SK-N-SH (cell line): ENCODE measurements around the gene NAPB. TPM values are rescaled to one million over a fixed set of nuclear protein-coding genes. Genes with fewer than 3 reads are reported as not detected.

Experiments used
- CTCF ChIA-PET: fragments of 300-600, 350-600 bp; formaldehyde crosslinking; extraction: SDS; loops from one replicate; lab custom pipeline; 2021; lab: Yijun Ruan, JAX
- POLR2A ChIA-PET: fragments of 350-600 bp; sonication (Branson Sonifier 250); formaldehyde crosslinking; extraction: SDS; loops from one replicate; lab custom pipeline; 2020; ENCODE audit warnings: antibody characterized with exemption, inconsistent platforms; lab: Yijun Ruan, JAX
- DNase-seq: peaks from one replicate; pipeline ENCODE4 v3.0.0; 2012
- H2AFZ ChIP-seq: fragments of 200-600 bp; sonication (generic); 2 replicates; pipeline ENCODE4 v1.8.1; 2016; ENCODE audit warnings: antibody characterized with exemption, mild to moderate bottlenecking, low read depth
- H3F3A ChIP-seq: fragments of 200-600 bp; sonication (generic); replicated peaks from 2 replicates; pipeline ENCODE3; 2016; ENCODE audit warnings: antibody characterized with exemption, mild to moderate bottlenecking; ENCODE audit not compliant: insufficient read depth
- H3K27ac ChIP-seq, 2 experiments: fragments of 200-500 bp in 1 of 2; fragments of 200-600 bp in 1 of 2; sonication (Bioruptor generic) in 1 of 2; sonication (generic), shearing (Covaris generic) in 1 of 2; 2 replicates each; pipeline versions ENCODE4 v1.5.1 to v1.6.1; 2014 to 2016; ENCODE audit warnings: low read depth in 2 of 2, inconsistent platforms in 1 of 2, low read length in 1 of 2, mild to moderate bottlenecking in 1 of 2, mixed read lengths in 1 of 2
- H3K27me3 ChIP-seq: fragments of 200-600 bp; sonication (generic), shearing (Covaris generic); 2 replicates; pipeline ENCODE4 v1.6.1; 2016; ENCODE audit warnings: mixed run types; ENCODE audit not compliant: insufficient read depth
- H3K36me3 ChIP-seq, 2 experiments: fragments of 200-500 bp in 1 of 2; fragments of 200-600 bp in 1 of 2; sonication (Bioruptor generic) in 1 of 2; sonication (generic) in 1 of 2; replicated peaks in 1 of 2; 2 replicates each; pipeline versions ENCODE3 to v1.5.1; 2014 to 2016; ENCODE audit warnings: low read length in 1 of 2, mild to moderate bottlenecking in 1 of 2; ENCODE audit not compliant: insufficient read depth in 2 of 2, control insufficient read depth in 1 of 2
- H3K4me1 ChIP-seq, 2 experiments: fragments of 200-500 bp in 1 of 2; fragments of 200-600 bp in 1 of 2; sonication (Bioruptor generic) in 1 of 2; sonication (generic), shearing (Covaris generic) in 1 of 2; 2 replicates each; pipeline versions ENCODE4 v1.5.1 to v1.6.1; 2014 to 2016; ENCODE audit warnings: low read depth in 1 of 2, low read length in 1 of 2, mixed run types in 1 of 2; ENCODE audit not compliant: insufficient read depth in 2 of 2, control insufficient read depth in 1 of 2
- H3K4me2 ChIP-seq: fragments of 200-600 bp; sonication (generic), shearing (Covaris generic); 2 replicates; pipeline ENCODE4 v1.6.1; 2017; ENCODE audit warnings: mixed run types
- H3K4me3 ChIP-seq, 2 experiments: fragments of 200-500 bp in 1 of 2; fragments of 200-600 bp in 1 of 2; sonication (Bioruptor generic) in 1 of 2; sonication (generic), shearing (Covaris generic) in 1 of 2; 2 replicates each; pipeline versions ENCODE4 v1.5.1 to v1.8.1; 2014 to 2016; ENCODE audit warnings: low read depth in 2 of 2, inconsistent platforms in 1 of 2, low read length in 1 of 2, mild to moderate bottlenecking in 1 of 2, mixed read lengths in 1 of 2, moderate library complexity in 1 of 2
- H3K79me2 ChIP-seq: fragments of 200-600 bp; sonication (generic); 2 replicates; pipeline ENCODE4 v1.8.1; 2017; ENCODE audit warnings: mild to moderate bottlenecking; ENCODE audit not compliant: insufficient read depth
- H3K9ac ChIP-seq: fragments of 200-600 bp; sonication (generic); 2 replicates; pipeline ENCODE4 v1.6.1; 2017; ENCODE audit warnings: mixed run types
- H3K9me2 ChIP-seq: fragments of 200-600 bp; sonication (generic); 2 replicates; pipeline ENCODE4 v1.6.1; 2017; ENCODE audit warnings: mixed run types
- H3K9me3 ChIP-seq: fragments of 200-600 bp; sonication (generic); 2 replicates; pipeline ENCODE4 v1.6.1; 2017; ENCODE audit warnings: mixed run types, mild to moderate bottlenecking, moderate library complexity
- H4K20me1 ChIP-seq: fragments of 200-600 bp; sonication (generic); 2 replicates; pipeline ENCODE4 v1.6.1; 2017; ENCODE audit warnings: mild to moderate bottlenecking, mixed run types; ENCODE audit not compliant: insufficient read depth
- EP300 ChIP-seq, 2 experiments: IDR thresholded peaks; 2 replicates each; pipeline versions ENCODE4 v1.4.0 to v1.6.1; 2012; ENCODE audit warnings: borderline replicate concordance in 1 of 2, low read depth in 1 of 2, low read length in 1 of 2
- EZH2phosphoT487 ChIP-seq: fragments of 200-600 bp; sonication (generic); IDR thresholded peaks from 2 replicates; pipeline ENCODE4 v1.6.1; 2017; ENCODE audit warnings: low read depth, mixed run types, mild to moderate bottlenecking, antibody characterized with exemption, moderate library complexity, borderline replicate concordance
- FOXM1 ChIP-seq: IDR thresholded peaks from 2 replicates; pipeline ENCODE4 v1.4.0; 2012; ENCODE audit warnings: low read depth, mild to moderate bottlenecking
- GATA2 ChIP-seq: sonication (generic); formaldehyde crosslinking; IDR thresholded peaks from 2 replicates; pipeline ENCODE4 v1.5.0; 2020; ENCODE audit warnings: mild to moderate bottlenecking, missing genetic modification reagents
- MXI1 ChIP-seq: IDR thresholded peaks from 2 replicates; pipeline ENCODE4 v1.6.1; 2012; ENCODE audit warnings: mild to moderate bottlenecking, low read depth, low read length, improper control_type of control experiment
- RCOR1 ChIP-seq: fragments of 150-350 bp; IDR thresholded peaks from 2 replicates; pipeline ENCODE4 v1.6.1; 2017; ENCODE audit warnings: antibody characterized with exemption, low read length
- RFX5 ChIP-seq: IDR thresholded peaks from 2 replicates; pipeline ENCODE4 v1.6.1; 2012; ENCODE audit warnings: mild to moderate bottlenecking, improper control_type of control experiment, low read length
- TCF12 ChIP-seq: IDR thresholded peaks from 2 replicates; pipeline ENCODE4 v1.4.0; 2012
- WGBS: methylation state at CpG from one replicate; pipeline ENCODE4 v1.1.6; 2017; ENCODE audit warnings: low lambda C conversion rate; 5-methylcytosine and 5-hydroxymethylcytosine counted together
- polyA plus RNA-seq, 3 experiments: library from polyadenylated mRNA; depleted of rRNA; stranded (reverse); fragments of >200 nt; gene quantifications; 2 replicates each; pipeline ENCODE4 v1.2.3, GENCODE V29; 2012
- TF ChIP-seq, protein P1 (sequence below): IDR thresholded peaks from 2 replicates; pipeline ENCODE4 v1.6.1; 2012; ENCODE audit warnings: mild to moderate bottlenecking, low read depth, low read length, moderate library complexity
- TF ChIP-seq, protein P2 (sequence below): fragments of 150-350 bp; IDR thresholded peaks from 2 replicates; pipeline ENCODE4 v1.6.1; 2017; ENCODE audit warnings: antibody characterized with exemption, low read length, low read depth, borderline replicate concordance
- TF ChIP-seq, protein P3 (sequence below): fragments of 150-350 bp; IDR thresholded peaks from 2 replicates; pipeline ENCODE4 v1.6.1; 2016; ENCODE audit warnings: mild to moderate bottlenecking, low read depth, low read length
- TF ChIP-seq, protein P4 (sequence below): IDR thresholded peaks from 2 replicates; pipeline ENCODE4 v1.4.0; 2012; ENCODE audit warnings: low read depth, borderline replicate concordance
- TF ChIP-seq, protein P5 (sequence below): IDR thresholded peaks from 2 replicates; pipeline ENCODE4; 2012
- TF ChIP-seq, protein P6 (sequence below): fragments of 200-600 bp; sonication (generic); IDR thresholded peaks from 2 replicates; pipeline ENCODE4 v1.6.1; 2017; ENCODE audit warnings: antibody characterized with exemption, mild to moderate bottlenecking, moderate library complexity

NAPB gene
- polyA plus RNA-seq, 1 of the 3 experiments (the other 2 are of a cell fraction) = 3.0 TPM

DNA sequence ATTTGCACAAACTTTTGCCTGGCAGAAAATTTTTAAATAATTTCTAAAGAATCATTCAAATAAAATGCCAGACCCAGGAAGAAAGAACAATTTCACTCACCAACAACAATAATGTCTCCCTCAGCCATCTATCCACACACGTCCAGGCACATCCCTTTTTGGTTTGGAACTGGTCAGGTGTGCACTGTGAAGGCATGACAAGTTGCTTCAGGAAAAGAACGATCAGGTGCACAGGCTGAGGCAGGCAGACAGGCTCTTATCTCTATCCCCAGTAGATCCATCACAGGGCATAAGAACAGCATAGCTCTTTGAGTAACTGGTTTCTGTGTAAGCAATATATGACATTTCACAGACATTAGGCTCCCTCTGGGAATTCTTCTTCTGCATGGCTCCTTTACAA, 88.8 kb downstream of the NAPB start (continued):
- TF ChIP-seq, protein P1, sequence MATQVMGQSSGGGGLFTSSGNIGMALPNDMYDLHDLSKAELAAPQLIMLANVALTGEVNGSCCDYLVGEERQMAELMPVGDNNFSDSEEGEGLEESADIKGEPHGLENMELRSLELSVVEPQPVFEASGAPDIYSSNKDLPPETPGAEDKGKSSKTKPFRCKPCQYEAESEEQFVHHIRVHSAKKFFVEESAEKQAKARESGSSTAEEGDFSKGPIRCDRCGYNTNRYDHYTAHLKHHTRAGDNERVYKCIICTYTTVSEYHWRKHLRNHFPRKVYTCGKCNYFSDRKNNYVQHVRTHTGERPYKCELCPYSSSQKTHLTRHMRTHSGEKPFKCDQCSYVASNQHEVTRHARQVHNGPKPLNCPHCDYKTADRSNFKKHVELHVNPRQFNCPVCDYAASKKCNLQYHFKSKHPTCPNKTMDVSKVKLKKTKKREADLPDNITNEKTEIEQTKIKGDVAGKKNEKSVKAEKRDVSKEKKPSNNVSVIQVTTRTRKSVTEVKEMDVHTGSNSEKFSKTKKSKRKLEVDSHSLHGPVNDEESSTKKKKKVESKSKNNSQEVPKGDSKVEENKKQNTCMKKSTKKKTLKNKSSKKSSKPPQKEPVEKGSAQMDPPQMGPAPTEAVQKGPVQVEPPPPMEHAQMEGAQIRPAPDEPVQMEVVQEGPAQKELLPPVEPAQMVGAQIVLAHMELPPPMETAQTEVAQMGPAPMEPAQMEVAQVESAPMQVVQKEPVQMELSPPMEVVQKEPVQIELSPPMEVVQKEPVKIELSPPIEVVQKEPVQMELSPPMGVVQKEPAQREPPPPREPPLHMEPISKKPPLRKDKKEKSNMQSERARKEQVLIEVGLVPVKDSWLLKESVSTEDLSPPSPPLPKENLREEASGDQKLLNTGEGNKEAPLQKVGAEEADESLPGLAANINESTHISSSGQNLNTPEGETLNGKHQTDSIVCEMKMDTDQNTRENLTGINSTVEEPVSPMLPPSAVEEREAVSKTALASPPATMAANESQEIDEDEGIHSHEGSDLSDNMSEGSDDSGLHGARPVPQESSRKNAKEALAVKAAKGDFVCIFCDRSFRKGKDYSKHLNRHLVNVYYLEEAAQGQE = no peak
- TF ChIP-seq RFX5 (no peak), FOXM1 (no peak), EZH2phosphoT487 (no peak), EP300 (IDR thresholded peaks at IDR 0.05; ENCODE audit: borderline replicate concordance in 1 of 2, low read depth in 1 of 2, low read length in 1 of 2) (no peak)

DNA sequence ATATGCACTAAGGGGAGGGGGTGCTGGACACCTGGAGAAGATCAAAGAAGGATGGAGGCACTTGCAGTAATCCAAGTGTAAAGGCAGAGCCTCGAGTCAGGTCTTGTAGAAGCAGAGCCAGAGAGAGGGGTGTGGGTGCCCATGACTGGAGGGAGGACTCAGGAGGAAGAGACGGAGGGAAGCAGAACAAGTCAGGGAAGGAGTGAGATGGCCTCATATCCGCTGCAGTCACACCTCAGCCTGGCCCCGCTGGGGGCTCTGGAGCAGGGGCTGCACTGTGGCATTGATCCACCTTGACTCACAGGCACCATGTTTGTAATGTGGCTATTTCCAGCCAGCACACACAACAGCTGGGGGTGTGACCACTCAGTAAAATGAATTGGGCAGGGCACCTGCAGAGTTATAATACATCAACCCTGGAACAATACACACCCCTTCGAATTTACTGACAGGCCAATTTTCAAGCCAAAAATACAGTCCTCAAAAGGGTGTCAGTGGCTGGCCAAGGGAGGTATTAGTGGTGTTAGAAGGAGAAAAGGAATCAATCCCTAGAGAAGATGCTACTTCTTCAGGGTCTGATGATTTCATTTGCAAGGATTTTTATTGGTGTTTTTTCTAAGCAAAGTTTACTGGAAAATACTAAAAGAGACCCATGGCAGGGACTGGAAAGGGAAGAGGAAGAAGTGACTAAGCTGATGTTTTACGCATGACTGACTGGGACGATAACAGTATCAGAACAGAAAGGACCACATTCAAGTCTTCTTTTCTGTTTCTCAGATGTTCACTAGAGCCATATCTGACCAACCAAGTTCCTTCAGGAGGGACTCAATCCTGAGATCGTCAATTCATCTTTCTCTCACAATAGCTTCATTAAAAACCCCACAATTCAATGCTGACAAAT, 89.6 kb downstream of the NAPB start:
- Histone ChIP-seq H3K27ac (no peak overlapping the region), H3K36me3 (no peaks in the 10 kb centered on the region)
- TF ChIP-seq, protein P2, sequence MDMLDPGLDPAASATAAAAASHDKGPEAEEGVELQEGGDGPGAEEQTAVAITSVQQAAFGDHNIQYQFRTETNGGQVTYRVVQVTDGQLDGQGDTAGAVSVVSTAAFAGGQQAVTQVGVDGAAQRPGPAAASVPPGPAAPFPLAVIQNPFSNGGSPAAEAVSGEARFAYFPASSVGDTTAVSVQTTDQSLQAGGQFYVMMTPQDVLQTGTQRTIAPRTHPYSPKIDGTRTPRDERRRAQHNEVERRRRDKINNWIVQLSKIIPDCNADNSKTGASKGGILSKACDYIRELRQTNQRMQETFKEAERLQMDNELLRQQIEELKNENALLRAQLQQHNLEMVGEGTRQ = no peak
- TF ChIP-seq, protein P3, sequence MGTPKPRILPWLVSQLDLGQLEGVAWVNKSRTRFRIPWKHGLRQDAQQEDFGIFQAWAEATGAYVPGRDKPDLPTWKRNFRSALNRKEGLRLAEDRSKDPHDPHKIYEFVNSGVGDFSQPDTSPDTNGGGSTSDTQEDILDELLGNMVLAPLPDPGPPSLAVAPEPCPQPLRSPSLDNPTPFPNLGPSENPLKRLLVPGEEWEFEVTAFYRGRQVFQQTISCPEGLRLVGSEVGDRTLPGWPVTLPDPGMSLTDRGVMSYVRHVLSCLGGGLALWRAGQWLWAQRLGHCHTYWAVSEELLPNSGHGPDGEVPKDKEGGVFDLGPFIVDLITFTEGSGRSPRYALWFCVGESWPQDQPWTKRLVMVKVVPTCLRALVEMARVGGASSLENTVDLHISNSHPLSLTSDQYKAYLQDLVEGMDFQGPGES = no peak
- TF ChIP-seq, protein P4, sequence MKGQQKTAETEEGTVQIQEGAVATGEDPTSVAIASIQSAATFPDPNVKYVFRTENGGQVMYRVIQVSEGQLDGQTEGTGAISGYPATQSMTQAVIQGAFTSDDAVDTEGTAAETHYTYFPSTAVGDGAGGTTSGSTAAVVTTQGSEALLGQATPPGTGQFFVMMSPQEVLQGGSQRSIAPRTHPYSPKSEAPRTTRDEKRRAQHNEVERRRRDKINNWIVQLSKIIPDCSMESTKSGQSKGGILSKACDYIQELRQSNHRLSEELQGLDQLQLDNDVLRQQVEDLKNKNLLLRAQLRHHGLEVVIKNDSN = no peak
- no peak for TF ChIP-seq TCF12
- TF ChIP-seq, protein P1 = no peak
- TF ChIP-seq, protein P5, sequence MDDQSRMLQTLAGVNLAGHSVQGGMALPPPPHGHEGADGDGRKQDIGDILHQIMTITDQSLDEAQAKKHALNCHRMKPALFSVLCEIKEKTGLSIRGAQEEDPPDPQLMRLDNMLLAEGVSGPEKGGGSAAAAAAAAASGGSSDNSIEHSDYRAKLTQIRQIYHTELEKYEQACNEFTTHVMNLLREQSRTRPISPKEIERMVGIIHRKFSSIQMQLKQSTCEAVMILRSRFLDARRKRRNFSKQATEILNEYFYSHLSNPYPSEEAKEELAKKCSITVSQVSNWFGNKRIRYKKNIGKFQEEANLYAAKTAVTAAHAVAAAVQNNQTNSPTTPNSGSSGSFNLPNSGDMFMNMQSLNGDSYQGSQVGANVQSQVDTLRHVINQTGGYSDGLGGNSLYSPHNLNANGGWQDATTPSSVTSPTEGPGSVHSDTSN = no peak
- TF ChIP-seq RCOR1 = no peak
- no peak for TF ChIP-seq MXI1
- TF ChIP-seq GATA2 (CRISPR knock-in tag) = no peak
- TF ChIP-seq, protein P6, sequence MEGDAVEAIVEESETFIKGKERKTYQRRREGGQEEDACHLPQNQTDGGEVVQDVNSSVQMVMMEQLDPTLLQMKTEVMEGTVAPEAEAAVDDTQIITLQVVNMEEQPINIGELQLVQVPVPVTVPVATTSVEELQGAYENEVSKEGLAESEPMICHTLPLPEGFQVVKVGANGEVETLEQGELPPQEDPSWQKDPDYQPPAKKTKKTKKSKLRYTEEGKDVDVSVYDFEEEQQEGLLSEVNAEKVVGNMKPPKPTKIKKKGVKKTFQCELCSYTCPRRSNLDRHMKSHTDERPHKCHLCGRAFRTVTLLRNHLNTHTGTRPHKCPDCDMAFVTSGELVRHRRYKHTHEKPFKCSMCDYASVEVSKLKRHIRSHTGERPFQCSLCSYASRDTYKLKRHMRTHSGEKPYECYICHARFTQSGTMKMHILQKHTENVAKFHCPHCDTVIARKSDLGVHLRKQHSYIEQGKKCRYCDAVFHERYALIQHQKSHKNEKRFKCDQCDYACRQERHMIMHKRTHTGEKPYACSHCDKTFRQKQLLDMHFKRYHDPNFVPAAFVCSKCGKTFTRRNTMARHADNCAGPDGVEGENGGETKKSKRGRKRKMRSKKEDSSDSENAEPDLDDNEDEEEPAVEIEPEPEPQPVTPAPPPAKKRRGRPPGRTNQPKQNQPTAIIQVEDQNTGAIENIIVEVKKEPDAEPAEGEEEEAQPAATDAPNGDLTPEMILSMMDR = no peak
- TF ChIP-seq, all 33 proteins: peak for 0
- no peaks in the 10 kb centered on the region for H3K9me2 ChIP-seq
- H3F3A ChIP-seq = no peaks in the 10 kb centered on the region
- CTCF ChIA-PET = interaction anchor here (0.6 to 1.3 kb wide), 4 partner anchors 8 to 640 kb away, joined by 3 to 7 read pairs (median 3); no protein-coding TSS in a partner anchor
- POLR2A ChIA-PET = no interaction called here
- H3K4me2 ChIP-seq = no peak overlapping the region
- 14% methylated on average over 8 of the region's 8 CpGs for WGBS
- H3K79me2 ChIP-seq = no peaks in the 10 kb centered on the region
- H3K9ac ChIP-seq = no peak overlapping the region
- no peak for DNase-seq
- H4K20me1 ChIP-seq = no peaks in the 10 kb centered on the region
- H3K9me3 ChIP-seq = no peaks in the 10 kb centered on the region
- H3K4me3 ChIP-seq = no peak overlapping the region
- no peaks in the 10 kb centered on the region for H3K4me1 ChIP-seq
- H3K27me3 ChIP-seq = no peaks in the 10 kb centered on the region; the same call in 1 of the 2 replicates
- H2AFZ ChIP-seq = no peak overlapping the region
